Measurements from ENCODE around the gene MAPK12. TPM values are rescaled to one million over a fixed set of nuclear protein-coding genes. Genes with fewer than 3 reads are reported as not detected.

Gene MAPK12
- total and polyA plus RNA-seq, 2 donors (not counting 3 experiments of a cell fraction or from before 2014, with no cell fraction given), result 72.3 to 86.8 TPM

DNA sequence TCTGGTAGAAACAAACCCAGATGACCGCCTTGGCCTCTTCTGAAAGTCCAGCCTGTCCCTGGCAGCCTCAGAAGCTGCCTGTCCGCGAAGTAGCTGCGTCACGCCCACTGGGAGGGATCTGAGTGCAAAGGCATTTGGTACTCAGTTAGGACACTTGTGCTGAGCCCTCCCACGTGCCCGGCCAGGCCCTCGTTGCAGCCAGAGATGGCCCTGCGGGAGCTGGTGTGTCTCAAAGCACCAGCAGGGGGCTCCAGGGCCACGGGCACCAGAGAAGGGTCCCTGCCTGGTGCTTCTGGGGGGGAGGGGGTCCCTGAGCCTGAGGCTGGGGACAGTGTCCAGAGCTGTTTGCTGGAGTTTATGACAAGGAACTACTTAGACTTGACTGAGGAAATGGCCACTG is 54.9 kb downstream of the MAPK12 start:
- Histone ChIP-seq H3K9me1 (replicated peaks; ENCODE audit: control insufficient read depth, extremely low read depth, insufficient read depth, low read length) (no peaks in the 10 kb centered on the region), H3K4me2 (ENCODE audit: insufficient read depth, low read length) (no peak overlapping the region), H3K27ac (ENCODE audit: insufficient read depth, low read depth, low read length) (no peak overlapping the region), H2AFZ (ENCODE audit: low read depth, low read length) (no peak overlapping the region), H3K9me3 (replicated peaks; ENCODE audit: control insufficient read depth, insufficient read depth, low read length) (no peaks in the 10 kb centered on the region), H3K4me3 (replicated peaks in 1 of 3; ENCODE audit: insufficient read depth in 1 of 3, low read depth in 1 of 3, low read length in 3 of 3) (no peak overlapping the region), H4K20me1 (replicated peaks; ENCODE audit: control insufficient read depth, extremely low read depth, insufficient read depth, low read length) (no peaks in the 10 kb centered on the region), H3K79me2 (ENCODE audit: control insufficient read depth, insufficient read depth, low read length) (peaks cover 19% of the 10 kb centered on the region), H3K9ac (replicated peaks; ENCODE audit: extremely low read depth, insufficient read depth, low read length) (no peak overlapping the region), H3K36me3 (ENCODE audit: control insufficient read depth in 2 of 2, extremely low read depth in 1 of 2, insufficient read depth in 2 of 2, low read length in 2 of 2) (peaks cover 2 to 13% of the 10 kb centered on the region in 2 experiments), H3K4me1 (ENCODE audit: control insufficient read depth, extremely low read depth, insufficient read depth, low read length) (peaks cover 21% of the 10 kb centered on the region), H3K27me3 (ENCODE audit: control insufficient read depth in 2 of 2, insufficient read depth in 2 of 2, low read length in 2 of 2) (no peaks in the 10 kb centered on the region)
- BruUV-seq (replicated peaks), result no TSS peak
- ChIA-PET CTCF (interaction anchor here (0.7 to 1.8 kb wide), 8 partner anchors 8 to 239 kb away, joined by 3 to 5 read pairs (median 3); no protein-coding TSS in a partner anchor), POLR2A (no interaction called here)
- dilution Hi-C loops (cut with MboI; ENCODE audit: extremely low pct_ligation_motif_present, low sequenced_read_pairs), result no loop called here
- TF ChIP-seq MYC (IDR thresholded peaks at IDR 0.05; ENCODE audit: low read depth, low read length), result no peak
- TF ChIP-seq, protein P1, sequence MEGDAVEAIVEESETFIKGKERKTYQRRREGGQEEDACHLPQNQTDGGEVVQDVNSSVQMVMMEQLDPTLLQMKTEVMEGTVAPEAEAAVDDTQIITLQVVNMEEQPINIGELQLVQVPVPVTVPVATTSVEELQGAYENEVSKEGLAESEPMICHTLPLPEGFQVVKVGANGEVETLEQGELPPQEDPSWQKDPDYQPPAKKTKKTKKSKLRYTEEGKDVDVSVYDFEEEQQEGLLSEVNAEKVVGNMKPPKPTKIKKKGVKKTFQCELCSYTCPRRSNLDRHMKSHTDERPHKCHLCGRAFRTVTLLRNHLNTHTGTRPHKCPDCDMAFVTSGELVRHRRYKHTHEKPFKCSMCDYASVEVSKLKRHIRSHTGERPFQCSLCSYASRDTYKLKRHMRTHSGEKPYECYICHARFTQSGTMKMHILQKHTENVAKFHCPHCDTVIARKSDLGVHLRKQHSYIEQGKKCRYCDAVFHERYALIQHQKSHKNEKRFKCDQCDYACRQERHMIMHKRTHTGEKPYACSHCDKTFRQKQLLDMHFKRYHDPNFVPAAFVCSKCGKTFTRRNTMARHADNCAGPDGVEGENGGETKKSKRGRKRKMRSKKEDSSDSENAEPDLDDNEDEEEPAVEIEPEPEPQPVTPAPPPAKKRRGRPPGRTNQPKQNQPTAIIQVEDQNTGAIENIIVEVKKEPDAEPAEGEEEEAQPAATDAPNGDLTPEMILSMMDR (IDR thresholded peaks at IDR 0.05; ENCODE audit: extremely low read depth in 1 of 2, insufficient read depth in 1 of 2, low read depth in 1 of 2, low read length in 2 of 2), result peak; percentile 51 to 68
- peak; percentile 67 for FAIRE-seq
- intact Hi-C loops (cut with micrococcal nuclease), result loop anchor here (10.0 kb wide), 1 partner anchor 232 kb away; no protein-coding TSS in a partner anchor
- DNase-seq (ENCODE audit: low read depth, low spot score), result peak; percentile 39

DNA sequence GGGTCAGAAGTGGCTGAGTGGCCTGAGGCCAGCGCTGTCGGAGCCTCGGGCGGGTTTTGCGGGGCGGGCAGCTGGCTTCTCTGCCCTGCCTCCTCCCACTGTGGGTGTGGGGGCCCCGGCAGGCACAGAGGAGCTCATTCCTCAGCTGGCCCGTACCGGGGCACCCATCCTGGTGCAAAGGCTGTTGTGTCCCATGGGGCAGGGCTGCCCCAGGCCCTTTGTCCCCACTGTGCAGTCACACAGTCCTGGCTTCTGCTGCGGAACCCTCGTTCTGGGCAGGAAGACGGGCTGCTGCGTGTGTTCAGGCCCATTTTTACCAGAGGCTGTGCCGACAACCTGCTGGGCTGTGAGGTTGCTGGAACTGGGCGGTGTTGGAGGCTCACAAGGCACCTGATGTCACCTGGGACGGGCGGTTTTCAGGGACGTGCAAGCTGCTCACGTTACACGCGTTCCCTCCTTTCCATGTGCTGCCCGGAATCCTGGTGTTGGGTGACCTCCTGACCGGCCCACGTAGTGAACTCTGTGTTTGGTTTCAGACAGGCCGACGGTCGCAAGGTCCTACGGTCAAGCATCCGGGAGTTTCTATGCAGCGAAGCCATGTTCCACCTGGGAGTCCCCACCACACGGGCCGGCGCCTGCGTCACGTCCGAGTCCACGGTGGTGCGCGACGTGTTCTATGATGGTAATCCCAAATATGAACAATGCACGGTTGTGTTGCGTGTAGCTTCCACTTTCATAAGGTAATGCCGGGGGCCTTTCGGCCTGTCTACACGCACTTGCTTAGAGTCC is 55.5 kb downstream of the MAPK12 start:
- no peak overlapping the region for H3K4me3 ChIP-seq (replicated peaks in 1 of 3; ENCODE audit: insufficient read depth in 1 of 3, low read depth in 1 of 3, low read length in 3 of 3)
- H3K9me1 ChIP-seq (replicated peaks; ENCODE audit: control insufficient read depth, extremely low read depth, insufficient read depth, low read length), result no peaks in the 10 kb centered on the region
- BruUV-seq (replicated peaks), result no TSS peak
- TF ChIP-seq, protein P2, sequence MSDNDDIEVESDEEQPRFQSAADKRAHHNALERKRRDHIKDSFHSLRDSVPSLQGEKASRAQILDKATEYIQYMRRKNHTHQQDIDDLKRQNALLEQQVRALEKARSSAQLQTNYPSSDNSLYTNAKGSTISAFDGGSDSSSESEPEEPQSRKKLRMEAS (IDR thresholded peaks at IDR 0.05; ENCODE audit: insufficient read depth, insufficient read length), result no peak
- TF ChIP-seq FOS (IDR thresholded peaks at IDR 0.05; ENCODE audit: borderline replicate concordance, insufficient read depth, low read length) (no peak), GATA2 (IDR thresholded peaks at IDR 0.05; ENCODE audit: insufficient read depth, insufficient read length, low read depth, low read length) (no peak), POLR2A (IDR thresholded peaks at IDR 0.05; ENCODE audit: low read depth, low read length) (no peak), MYC (IDR thresholded peaks at IDR 0.05; ENCODE audit: low read depth, low read length) (no peak), JUN (IDR thresholded peaks at IDR 0.05; ENCODE audit: borderline replicate concordance, insufficient read depth, insufficient read length, low read depth) (no peak), EZH2 (IDR thresholded peaks at IDR 0.05; ENCODE audit: borderline replicate concordance, low read depth, low read length, severe bottlenecking) (no peak), POLR2AphosphoS5 (IDR thresholded peaks at IDR 0.05; ENCODE audit: insufficient read depth, low read depth, low read length) (no peak)
- TF ChIP-seq, protein P1 (IDR thresholded peaks at IDR 0.05; ENCODE audit: extremely low read depth in 1 of 2, insufficient read depth in 1 of 2, low read depth in 1 of 2, low read length in 2 of 2), result no peak
- H3K4me1 ChIP-seq (ENCODE audit: control insufficient read depth, extremely low read depth, insufficient read depth, low read length), result peaks cover 23% of the 10 kb centered on the region
- H4K20me1 ChIP-seq (replicated peaks; ENCODE audit: control insufficient read depth, extremely low read depth, insufficient read depth, low read length), result no peaks in the 10 kb centered on the region
- peaks cover 2 to 10% of the 10 kb centered on the region in 2 experiments for H3K36me3 ChIP-seq (ENCODE audit: control insufficient read depth in 2 of 2, extremely low read depth in 1 of 2, insufficient read depth in 2 of 2, low read length in 2 of 2)
- DNase-seq (ENCODE audit: low read depth, low spot score), result no peak
- POLR2A ChIA-PET, result no interaction called here
- CTCF ChIA-PET, result interaction anchor here (0.7 to 1.8 kb wide), 8 partner anchors 9 to 238 kb away, joined by 3 to 5 read pairs (median 3); no protein-coding TSS in a partner anchor
- dilution Hi-C loops (cut with MboI; ENCODE audit: extremely low pct_ligation_motif_present, low sequenced_read_pairs), result no loop called here
- no peak overlapping the region for H3K9ac ChIP-seq (replicated peaks; ENCODE audit: extremely low read depth, insufficient read depth, low read length)
- peaks cover 23% of the 10 kb centered on the region for H3K79me2 ChIP-seq (ENCODE audit: control insufficient read depth, insufficient read depth, low read length)
- intact Hi-C loops (cut with micrococcal nuclease), result loop anchor here (10.0 kb wide), 1 partner anchor 231 kb away; no protein-coding TSS in a partner anchor
- H2AFZ ChIP-seq (ENCODE audit: low read depth, low read length), result no peak overlapping the region
- no peak overlapping the region for H3K4me2 ChIP-seq (ENCODE audit: insufficient read depth, low read length)
- no peak overlapping the region for H3K27ac ChIP-seq (ENCODE audit: insufficient read depth, low read depth, low read length)
- FAIRE-seq, result no peak
- H3K27me3 ChIP-seq (ENCODE audit: control insufficient read depth in 2 of 2, insufficient read depth in 2 of 2, low read length in 2 of 2), result no peaks in the 10 kb centered on the region
- H3K9me3 ChIP-seq (replicated peaks; ENCODE audit: control insufficient read depth, insufficient read depth, low read length), result no peaks in the 10 kb centered on the region

Measured in endothelial cell of umbilical vein (primary cell).